22Rv1 (cell line): ENCODE data around the gene SLC23A2.

Source experiments
- CTCF ChIP-seq: fragments of 450-650 bp; IDR thresholded peaks from 2 replicates; pipeline ENCODE4 v1.5.1; 2017; ENCODE audit warnings: mild to moderate bottlenecking
- ZFX ChIP-seq: fragments of 450-650 bp; IDR thresholded peaks from 2 replicates; pipeline ENCODE4 v1.6.1; 2017; ENCODE audit warnings: antibody characterized with exemption, borderline replicate concordance

- TF ChIP-seq CTCF (no peak), ZFX (no peak)
Observed at GRCh38 chr20:4867051-4867450, 134.3 kb downstream of the SLC23A2 start.
